Measurements from ENCODE around the gene ALDH16A1. TPM values are rescaled to one million over a fixed set of nuclear protein-coding genes. Genes with fewer than 3 reads are reported as not detected.
"Not testable (repeated sequence)": the region's sequence is repeated elsewhere in the genome, so short reads cannot be mapped to it uniquely, and the experiment has no call there.

The ALDH16A1 gene
- total RNA-seq, 2 donors from 2014 or later = 21.8 to 29.8 TPM

- ATAC-seq (ENCODE audit: insufficient number of reproducible peaks, low FRiP score, low read depth) (no peak), DNase-seq (ENCODE audit: low spot score) (no peak)
- Histone ChIP-seq H3K9me3 (no peaks in the 10 kb centered on the region), H3K4me3 (peak within 1 kb of the TSS; percentile 94), H3K27me3 (replicated peaks; ENCODE audit: insufficient read depth) (no peaks in the 10 kb centered on the region), H3K27ac (no peak within 1 kb of the TSS), H3K36me3 (no peaks in the 10 kb centered on the region), H3K4me1 (ENCODE audit: control insufficient read depth in 1 of 2, low read depth in 2 of 2) (peaks cover 8 to 9% of the 10 kb centered on the region in 2 donors)
- no peak for TF ChIP-seq CTCF (IDR thresholded peaks at IDR 0.05)
Measured at GRCh38 chr19:49441210-49441959, 11.6 kb upstream of the ALDH16A1 start, which contains the start of gene SLC17A7. Gene SLC17A7 (minus strand): TSS chr19:49441527. CDS start chr19:49441379, 148 bp downstream.

GRCh38 chr19:49441960-49442350 lies 11.1 kb upstream of the ALDH16A1 start:
- Histone ChIP-seq H3K4me1 (ENCODE audit: control insufficient read depth in 1 of 2, low read depth in 2 of 2) (peaks cover 8 to 9% of the 10 kb centered on the region in 2 donors), H3K4me3 (peak overlapping the region; percentile 94), H3K27me3 (replicated peaks; ENCODE audit: insufficient read depth) (no peaks in the 10 kb centered on the region), H3K27ac (no peak overlapping the region), H3K9me3 (no peaks in the 10 kb centered on the region), H3K36me3 (no peaks in the 10 kb centered on the region)
- DNase-seq (ENCODE audit: low spot score) (no peak), ATAC-seq (ENCODE audit: insufficient number of reproducible peaks, low FRiP score, low read depth) (no peak)
- no peak for TF ChIP-seq CTCF (IDR thresholded peaks at IDR 0.05)

GRCh38 chr19:49442354-49442753 lies 10.7 kb upstream of the ALDH16A1 start:
- Histone ChIP-seq H3K27ac (no peak overlapping the region), H3K9me3 (no peaks in the 10 kb centered on the region), H3K4me1 (ENCODE audit: control insufficient read depth in 1 of 2, low read depth in 2 of 2) (peaks cover 8 to 9% of the 10 kb centered on the region in 2 donors), H3K27me3 (replicated peaks; ENCODE audit: insufficient read depth) (no peaks in the 10 kb centered on the region), H3K4me3 (peak overlapping the region; percentile 94), H3K36me3 (no peaks in the 10 kb centered on the region)
- no peak for TF ChIP-seq CTCF (IDR thresholded peaks at IDR 0.05)
- DNase-seq (ENCODE audit: low spot score) = no peak
- ATAC-seq (ENCODE audit: insufficient number of reproducible peaks, low FRiP score, low read depth) = no peak

- H3K4me3 ChIP-seq = peak overlapping the region; percentile 94
- no peaks in the 10 kb centered on the region for H3K36me3 ChIP-seq
- DNase-seq (ENCODE audit: low spot score) = peak; percentile 81
- peaks cover 8 to 9% of the 10 kb centered on the region in 2 donors for H3K4me1 ChIP-seq (ENCODE audit: control insufficient read depth in 1 of 2, low read depth in 2 of 2)
- peak; percentile 22 for ATAC-seq (ENCODE audit: insufficient number of reproducible peaks, low FRiP score, low read depth)
- H3K27me3 ChIP-seq (replicated peaks; ENCODE audit: insufficient read depth) = no peaks in the 10 kb centered on the region
- no peaks in the 10 kb centered on the region for H3K9me3 ChIP-seq
- no peak for TF ChIP-seq CTCF (IDR thresholded peaks at IDR 0.05)
- H3K27ac ChIP-seq = peak overlapping the region; percentile 28 to 72
Measured at GRCh38 chr19:49442771-49443365, 10.2 kb upstream of the ALDH16A1 start.

GRCh38 chr19:49443366-49444099 lies 9.5 kb upstream of the ALDH16A1 start:
- Histone ChIP-seq H3K4me3 (peak overlapping the region; percentile 94), H3K4me1 (ENCODE audit: control insufficient read depth in 1 of 2, low read depth in 2 of 2) (peaks cover 8 to 9% of the 10 kb centered on the region in 2 donors), H3K27me3 (replicated peaks; ENCODE audit: insufficient read depth) (no peaks in the 10 kb centered on the region), H3K9me3 (no peaks in the 10 kb centered on the region), H3K36me3 (no peaks in the 10 kb centered on the region), H3K27ac (peak overlapping the region; percentile 28 to 72)
- peak; percentile 84 for TF ChIP-seq CTCF (IDR thresholded peaks at IDR 0.05)
- DNase-seq (ENCODE audit: low spot score) = peak; percentile 89
- peak; percentile 73 for ATAC-seq (ENCODE audit: insufficient number of reproducible peaks, low FRiP score, low read depth)

- H3K27ac ChIP-seq; H3K9me3 ChIP-seq; H3K4me3 ChIP-seq; H3K4me1 ChIP-seq (ENCODE audit: control insufficient read depth in 1 of 2, low read depth in 2 of 2); DNase-seq (ENCODE audit: low spot score); ATAC-seq (ENCODE audit: insufficient number of reproducible peaks, low FRiP score, low read depth); H3K36me3 ChIP-seq; H3K27me3 ChIP-seq (replicated peaks; ENCODE audit: insufficient read depth): not testable (repeated sequence)
Measured at GRCh38 chr19:49444100-49444700, 8.8 kb upstream of the ALDH16A1 start.
